HG02763 (cell line): ENCODE measurements around the gene SYN1.
A peak's percentile ranks its signal among the peaks of the same experiment; 100 is the strongest.

Experiments used
- ATAC-seq: cut with Tn5 transposase; IDR thresholded peaks from one replicate; pipeline ENCODE4 v1.9.1; 2021; ENCODE audit warnings: mild to moderate bottlenecking, moderate library complexity; ENCODE audit not compliant: unreplicated experiment

Gene SYN1

DNA sequence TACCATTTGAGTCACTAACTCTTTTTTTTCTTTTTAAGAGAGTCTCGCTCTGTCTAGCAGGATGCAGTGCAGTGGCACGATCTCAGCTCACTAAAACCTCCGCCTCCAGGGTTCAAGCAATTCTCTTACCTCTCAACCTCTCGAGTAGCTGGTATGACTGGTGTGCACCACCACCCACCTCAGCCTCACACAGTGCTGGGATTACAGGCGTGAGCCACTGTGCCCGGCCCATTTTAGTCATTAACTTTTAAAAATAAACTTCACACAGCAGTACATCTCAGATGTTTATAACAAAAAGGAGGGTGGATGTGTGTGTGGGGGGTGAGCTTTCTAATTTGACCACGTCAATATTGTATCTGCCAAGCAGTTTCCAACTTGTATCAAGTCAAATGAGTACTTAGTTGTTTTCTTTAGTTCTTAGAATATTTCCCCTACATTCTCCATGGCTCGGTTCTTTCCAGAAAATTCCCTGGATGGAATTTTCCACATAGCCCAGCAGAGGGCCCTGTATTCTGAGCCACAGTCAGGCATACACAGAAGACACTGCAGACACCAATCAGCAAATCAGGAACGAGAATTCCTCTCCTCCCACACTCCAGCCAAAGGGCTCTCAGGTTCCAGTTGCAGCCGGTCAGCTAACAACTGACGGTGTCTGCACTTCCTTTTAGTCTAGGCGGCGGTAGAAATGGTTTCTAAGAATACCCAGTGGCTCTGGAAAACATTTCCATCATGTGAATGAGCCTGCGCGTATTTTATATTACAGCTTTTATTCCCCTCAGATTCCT is 78.7 kb downstream of the SYN1 start:
- ATAC-seq, result no peak

- no peak for ATAC-seq
Observed at GRCh38 chrX:47539860-47540259, 79.8 kb downstream of the SYN1 start.

- ATAC-seq, result no peak
Observed at GRCh38 chrX:47530049-47530448, 89.6 kb downstream of the SYN1 start.

- ATAC-seq, result no peak
Observed at GRCh38 chrX:47529548-47529947, 90.1 kb downstream of the SYN1 start.

- ATAC-seq, result no peak
Observed at GRCh38 chrX:47523713-47524166, 95.9 kb downstream of the SYN1 start.

DNA sequence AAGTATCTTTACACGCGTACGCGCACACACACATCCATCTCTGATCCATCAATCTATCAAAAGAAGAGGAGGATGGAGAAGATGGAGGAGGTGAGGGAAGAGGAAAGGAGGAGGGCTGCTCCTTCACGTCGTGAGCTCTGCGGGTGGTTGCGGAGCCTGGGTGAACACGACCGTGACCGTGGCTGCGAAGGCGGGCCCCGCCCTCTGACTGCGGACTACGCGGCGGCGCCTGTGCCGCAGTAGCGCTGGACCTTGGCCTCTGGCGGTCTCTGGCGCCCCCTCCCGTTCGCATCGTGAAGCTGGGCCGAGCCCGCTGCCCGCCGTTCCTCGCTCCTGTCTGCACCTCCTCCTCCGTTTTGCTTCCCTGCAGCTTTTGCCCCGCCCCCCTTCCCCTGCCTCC is 96.4 kb downstream of the SYN1 start:
- ATAC-seq, result peak; percentile 85
